ENCODE measurements around the gene CTBP1.

CTBP1 gene

GRCh38 chr4:1266881-1267763 is 18.2 kb upstream of the CTBP1 start:
- H3K27ac ChIP-seq (ENCODE audit: insufficient read depth in 1 of 2, low read depth in 1 of 2, low read length in 2 of 2, poor library complexity in 1 of 2, severe bottlenecking in 2 of 2) = no peak overlapping the region

GRCh38 chr4:1265351-1265750 is 16.4 kb upstream of the CTBP1 start:
- no peaks in the 10 kb centered on the region for H3K27me3 ChIP-seq (replicated peaks in 2 of 5; ENCODE audit: control insufficient read depth in 4 of 5, insufficient read depth in 5 of 5, low read length in 4 of 5)
- H3K4me1 ChIP-seq (ENCODE audit: control extremely low read depth in 1 of 4, control insufficient read depth in 4 of 4, insufficient read depth in 4 of 4, low read length in 3 of 4) = no peaks in the 10 kb centered on the region
- 100% methylated on average over 7 of the region's 11 CpGs for WGBS (ENCODE audit: insufficient coverage)
- ChIA-PET POLR2A (no interaction called here), CTCF (interaction anchor here (0.6 to 1.9 kb wide), 3 partner anchors 8 to 31 kb away, joined by 3 to 6 read pairs (median 4); no protein-coding TSS in a partner anchor)
- peaks cover 0 to 22% (median 5%) of the 10 kb centered on the region in 5 experiments for H3K9me3 ChIP-seq (ENCODE audit: control extremely low read depth in 1 of 5, control insufficient read depth in 4 of 5, insufficient read depth in 2 of 5, low read depth in 1 of 5, low read length in 4 of 5)
- H3K27ac ChIP-seq (ENCODE audit: insufficient read depth in 1 of 2, low read depth in 1 of 2, low read length in 2 of 2, poor library complexity in 1 of 2, severe bottlenecking in 2 of 2) = no peak overlapping the region
- no peak overlapping the region for H3K4me3 ChIP-seq (ENCODE audit: control insufficient read depth in 1 of 7, extremely low read depth in 1 of 7, insufficient read depth in 4 of 7, low read depth in 2 of 7, low read length in 6 of 7)
- no peak for DNase-seq
- peaks cover 0 to 2% (median 0%) of the 10 kb centered on the region in 4 experiments for H3K36me3 ChIP-seq (ENCODE audit: control insufficient read depth in 4 of 4, insufficient read depth in 4 of 4, low read length in 3 of 4)

More at GRCh38 chr4:1266881-1267763, 18.2 kb upstream of the CTBP1 start:
- POLR2A ChIA-PET = interaction anchor here (1.1 kb wide), 1 partner anchor 18 kb away, joined by 4 read pairs; the partner anchor contains the start of gene CTBP1
- WGBS (ENCODE audit: insufficient coverage) = 96% methylated on average over 6 of the region's 9 CpGs
- CTCF ChIA-PET = interaction anchor here (1.0 to 2.9 kb wide), 11 partner anchors 10 to 136 kb away, joined by 3 to 17 read pairs (median 6); no protein-coding TSS in a partner anchor
- no peak for DNase-seq
- Histone ChIP-seq H3K36me3 (ENCODE audit: control insufficient read depth in 4 of 4, insufficient read depth in 4 of 4, low read length in 3 of 4) (peaks cover 0 to 2% (median 0%) of the 10 kb centered on the region in 4 experiments), H3K27me3 (replicated peaks in 2 of 5; ENCODE audit: control insufficient read depth in 4 of 5, insufficient read depth in 5 of 5, low read length in 4 of 5) (no peaks in the 10 kb centered on the region), H3K4me1 (ENCODE audit: control extremely low read depth in 1 of 4, control insufficient read depth in 4 of 4, insufficient read depth in 4 of 4, low read length in 3 of 4) (no peaks in the 10 kb centered on the region), H3K9me3 (ENCODE audit: control extremely low read depth in 1 of 5, control insufficient read depth in 4 of 5, insufficient read depth in 2 of 5, low read depth in 1 of 5, low read length in 4 of 5) (peaks cover 0 to 21% (median 5%) of the 10 kb centered on the region in 5 experiments), H3K4me3 (ENCODE audit: control insufficient read depth in 1 of 7, extremely low read depth in 1 of 7, insufficient read depth in 4 of 7, low read depth in 2 of 7, low read length in 6 of 7) (no peak overlapping the region)

GRCh38 chr4:1264942-1265341 is 16.0 kb upstream of the CTBP1 start:
- DNase-seq = no peak
- no peaks in the 10 kb centered on the region for H3K4me1 ChIP-seq (ENCODE audit: control extremely low read depth in 1 of 4, control insufficient read depth in 4 of 4, insufficient read depth in 4 of 4, low read length in 3 of 4)
- H3K4me3 ChIP-seq (ENCODE audit: control insufficient read depth in 1 of 7, extremely low read depth in 1 of 7, insufficient read depth in 4 of 7, low read depth in 2 of 7, low read length in 6 of 7) = no peak overlapping the region
- no peak overlapping the region for H3K27ac ChIP-seq (ENCODE audit: insufficient read depth in 1 of 2, low read depth in 1 of 2, low read length in 2 of 2, poor library complexity in 1 of 2, severe bottlenecking in 2 of 2)
- ChIA-PET CTCF (interaction anchor here (0.6 to 1.9 kb wide), 5 partner anchors 8 to 136 kb away, joined by 3 to 6 read pairs (median 3); no protein-coding TSS in a partner anchor), POLR2A (no interaction called here)
- peaks cover 0 to 2% (median 0%) of the 10 kb centered on the region in 4 experiments for H3K36me3 ChIP-seq (ENCODE audit: control insufficient read depth in 4 of 4, insufficient read depth in 4 of 4, low read length in 3 of 4)
- H3K9me3 ChIP-seq (ENCODE audit: control extremely low read depth in 1 of 5, control insufficient read depth in 4 of 5, insufficient read depth in 2 of 5, low read depth in 1 of 5, low read length in 4 of 5) = peaks cover 0 to 21% (median 5%) of the 10 kb centered on the region in 5 experiments
- H3K27me3 ChIP-seq (replicated peaks in 2 of 5; ENCODE audit: control insufficient read depth in 4 of 5, insufficient read depth in 5 of 5, low read length in 4 of 5) = no peaks in the 10 kb centered on the region
- WGBS (ENCODE audit: insufficient coverage) = 96% methylated on average over 3 of the region's 3 CpGs

- ChIA-PET POLR2A (interaction anchor here (0.9 kb wide), 1 partner anchor 10 kb away, joined by 4 read pairs; no protein-coding TSS in a partner anchor), CTCF (interaction anchor here (1.6 kb wide), 1 partner anchor 10 kb away, joined by 3 read pairs; no protein-coding TSS in a partner anchor)
- H3K4me1 ChIP-seq (ENCODE audit: control extremely low read depth in 1 of 4, control insufficient read depth in 4 of 4, insufficient read depth in 4 of 4, low read length in 3 of 4) = no peaks in the 10 kb centered on the region
- H3K27ac ChIP-seq (ENCODE audit: insufficient read depth in 1 of 2, low read depth in 1 of 2, low read length in 2 of 2, poor library complexity in 1 of 2, severe bottlenecking in 2 of 2) = no peak overlapping the region
- 95% methylated on average over 17 of the region's 21 CpGs for WGBS (ENCODE audit: insufficient coverage)
- no peak overlapping the region for H3K4me3 ChIP-seq (ENCODE audit: control insufficient read depth in 1 of 7, extremely low read depth in 1 of 7, insufficient read depth in 4 of 7, low read depth in 2 of 7, low read length in 6 of 7)
- no peaks in the 10 kb centered on the region for H3K27me3 ChIP-seq (replicated peaks in 2 of 5; ENCODE audit: control insufficient read depth in 4 of 5, insufficient read depth in 5 of 5, low read length in 4 of 5)
- H3K36me3 ChIP-seq (ENCODE audit: control insufficient read depth in 4 of 4, insufficient read depth in 4 of 4, low read length in 3 of 4) = peaks cover 0 to 2% (median 0%) of the 10 kb centered on the region in 4 experiments
- peaks cover 0 to 27% (median 8%) of the 10 kb centered on the region in 5 experiments for H3K9me3 ChIP-seq (ENCODE audit: control extremely low read depth in 1 of 5, control insufficient read depth in 4 of 5, insufficient read depth in 2 of 5, low read depth in 1 of 5, low read length in 4 of 5)
- DNase-seq = no peak
Observed at GRCh38 chr4:1261107-1261928, 12.4 kb upstream of the CTBP1 start.

GRCh38 chr4:1260418-1261106 is 11.6 kb upstream of the CTBP1 start:
- no peak for DNase-seq
- no peak overlapping the region for H3K4me3 ChIP-seq (ENCODE audit: control insufficient read depth in 1 of 7, extremely low read depth in 1 of 7, insufficient read depth in 4 of 7, low read depth in 2 of 7, low read length in 6 of 7)
- CTCF ChIA-PET = interaction anchor here (1.6 kb wide), 1 partner anchor 9 kb away, joined by 3 read pairs; no protein-coding TSS in a partner anchor
- peaks cover 0 to 27% (median 5%) of the 10 kb centered on the region in 5 experiments for H3K9me3 ChIP-seq (ENCODE audit: control extremely low read depth in 1 of 5, control insufficient read depth in 4 of 5, insufficient read depth in 2 of 5, low read depth in 1 of 5, low read length in 4 of 5)
- H3K27me3 ChIP-seq (replicated peaks in 2 of 5; ENCODE audit: control insufficient read depth in 4 of 5, insufficient read depth in 5 of 5, low read length in 4 of 5) = no peaks in the 10 kb centered on the region
- H3K4me1 ChIP-seq (ENCODE audit: control extremely low read depth in 1 of 4, control insufficient read depth in 4 of 4, insufficient read depth in 4 of 4, low read length in 3 of 4) = no peaks in the 10 kb centered on the region
- H3K36me3 ChIP-seq (ENCODE audit: control insufficient read depth in 4 of 4, insufficient read depth in 4 of 4, low read length in 3 of 4) = no peaks in the 10 kb centered on the region
- POLR2A ChIA-PET = no interaction called here
- no peak overlapping the region for H3K27ac ChIP-seq (ENCODE audit: insufficient read depth in 1 of 2, low read depth in 1 of 2, low read length in 2 of 2, poor library complexity in 1 of 2, severe bottlenecking in 2 of 2)
- WGBS (ENCODE audit: insufficient coverage) = 97% methylated on average over 20 of the region's 24 CpGs

- no peak overlapping the region for H3K27ac ChIP-seq (ENCODE audit: insufficient read depth in 1 of 2, low read depth in 1 of 2, low read length in 2 of 2, poor library complexity in 1 of 2, severe bottlenecking in 2 of 2)
- H3K4me1 ChIP-seq (ENCODE audit: control extremely low read depth in 1 of 4, control insufficient read depth in 4 of 4, insufficient read depth in 4 of 4, low read length in 3 of 4) = no peaks in the 10 kb centered on the region
- 90% methylated on average over 1 of the region's 4 CpGs for WGBS (ENCODE audit: insufficient coverage)
- ChIA-PET POLR2A (no interaction called here), CTCF (no interaction called here)
- no peak overlapping the region for H3K4me3 ChIP-seq (ENCODE audit: control insufficient read depth in 1 of 7, extremely low read depth in 1 of 7, insufficient read depth in 4 of 7, low read depth in 2 of 7, low read length in 6 of 7)
- peaks cover 0 to 2% (median 0%) of the 10 kb centered on the region in 5 experiments for H3K27me3 ChIP-seq (replicated peaks in 2 of 5; ENCODE audit: control insufficient read depth in 4 of 5, insufficient read depth in 5 of 5, low read length in 4 of 5)
- no peaks in the 10 kb centered on the region for H3K36me3 ChIP-seq (ENCODE audit: control insufficient read depth in 4 of 4, insufficient read depth in 4 of 4, low read length in 3 of 4)
- DNase-seq = no peak
- peaks cover 0 to 27% (median 9%) of the 10 kb centered on the region in 5 experiments for H3K9me3 ChIP-seq (ENCODE audit: control extremely low read depth in 1 of 5, control insufficient read depth in 4 of 5, insufficient read depth in 2 of 5, low read depth in 1 of 5, low read length in 4 of 5)
Observed at GRCh38 chr4:1259966-1260365, 11.0 kb upstream of the CTBP1 start.
